Neural cell (in vitro differentiated cells): ENCODE measurements around the gene CPT2.

Source experiments
- EZH2 ChIP-seq: fragments of 200-600, 300-800 bp; shearing (Covaris generic), sonication (generic); IDR thresholded peaks from 2 replicates; pipeline ENCODE4 v1.6.1; 2014; ENCODE audit warnings: antibody characterized with exemption, low read length, borderline replicate concordance, mild to moderate bottlenecking; ENCODE audit not compliant: insufficient read depth, poor library complexity, severe bottlenecking
- POLR2AphosphoS5 ChIP-seq: IDR thresholded peaks from 2 replicates; pipeline ENCODE4 v1.6.1; 2012
- SMC3 ChIP-seq: fragments of 450-650 bp; conservative IDR thresholded peaks from 2 replicates; pipeline ENCODE4 v1.6.1; 2014; ENCODE audit warnings: antibody characterized with exemption, mild to moderate bottlenecking, moderate library complexity; ENCODE audit not compliant: poor library complexity
- TAF1 ChIP-seq: IDR thresholded peaks from 2 replicates; pipeline ENCODE4 v1.6.1; 2012; ENCODE audit warnings: low read depth
- TF ChIP-seq, protein P1 (sequence below): IDR thresholded peaks from 2 replicates; pipeline ENCODE4 v1.6.1; 2012; ENCODE audit warnings: borderline replicate concordance
- TF ChIP-seq, protein P2 (sequence below): fragments of 450-650 bp; IDR thresholded peaks from 2 replicates; pipeline ENCODE4 v1.5.1; 2014; ENCODE audit warnings: antibody characterized with exemption, mild to moderate bottlenecking, moderate library complexity; ENCODE audit not compliant: poor library complexity, severe bottlenecking

DNA sequence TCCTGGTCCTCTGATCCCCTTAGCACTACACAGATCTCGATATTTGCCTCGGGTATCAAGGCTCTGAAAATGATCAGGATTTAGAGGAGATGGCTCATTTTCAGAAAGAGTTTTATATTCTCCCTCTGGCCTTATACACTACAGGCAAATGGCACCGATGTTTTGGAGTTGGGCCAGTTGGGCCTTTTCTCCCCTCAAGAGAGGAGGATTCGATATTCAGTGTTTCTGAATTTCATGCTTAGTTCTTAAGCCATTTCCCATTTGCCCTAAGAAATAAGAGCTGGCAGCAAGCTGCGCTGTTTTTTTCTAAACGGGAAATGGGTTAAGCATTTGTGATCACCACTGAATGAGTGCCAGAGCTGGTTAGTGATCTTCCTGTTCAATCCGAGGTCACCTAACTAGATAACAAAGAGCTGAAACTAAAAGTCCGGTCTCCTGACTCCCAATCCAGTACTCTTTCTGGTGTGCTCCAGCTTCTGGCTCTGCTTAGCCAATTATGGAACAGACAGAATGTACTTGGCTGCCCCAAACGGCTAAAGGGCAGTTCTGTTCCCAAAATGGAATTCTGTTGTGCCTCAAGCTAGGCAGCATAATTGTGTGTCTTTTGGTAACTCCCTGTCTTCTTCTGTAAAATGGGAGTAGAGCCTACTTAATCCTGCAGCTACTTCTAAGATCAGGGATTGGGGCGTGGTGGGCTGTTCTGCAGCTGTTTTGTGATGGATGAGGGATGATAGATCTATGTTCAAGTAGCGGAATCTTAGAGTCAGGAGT, 1.2 kb upstream of the CPT2 start:
- no peak for TF ChIP-seq TAF1
- TF ChIP-seq, protein P1, sequence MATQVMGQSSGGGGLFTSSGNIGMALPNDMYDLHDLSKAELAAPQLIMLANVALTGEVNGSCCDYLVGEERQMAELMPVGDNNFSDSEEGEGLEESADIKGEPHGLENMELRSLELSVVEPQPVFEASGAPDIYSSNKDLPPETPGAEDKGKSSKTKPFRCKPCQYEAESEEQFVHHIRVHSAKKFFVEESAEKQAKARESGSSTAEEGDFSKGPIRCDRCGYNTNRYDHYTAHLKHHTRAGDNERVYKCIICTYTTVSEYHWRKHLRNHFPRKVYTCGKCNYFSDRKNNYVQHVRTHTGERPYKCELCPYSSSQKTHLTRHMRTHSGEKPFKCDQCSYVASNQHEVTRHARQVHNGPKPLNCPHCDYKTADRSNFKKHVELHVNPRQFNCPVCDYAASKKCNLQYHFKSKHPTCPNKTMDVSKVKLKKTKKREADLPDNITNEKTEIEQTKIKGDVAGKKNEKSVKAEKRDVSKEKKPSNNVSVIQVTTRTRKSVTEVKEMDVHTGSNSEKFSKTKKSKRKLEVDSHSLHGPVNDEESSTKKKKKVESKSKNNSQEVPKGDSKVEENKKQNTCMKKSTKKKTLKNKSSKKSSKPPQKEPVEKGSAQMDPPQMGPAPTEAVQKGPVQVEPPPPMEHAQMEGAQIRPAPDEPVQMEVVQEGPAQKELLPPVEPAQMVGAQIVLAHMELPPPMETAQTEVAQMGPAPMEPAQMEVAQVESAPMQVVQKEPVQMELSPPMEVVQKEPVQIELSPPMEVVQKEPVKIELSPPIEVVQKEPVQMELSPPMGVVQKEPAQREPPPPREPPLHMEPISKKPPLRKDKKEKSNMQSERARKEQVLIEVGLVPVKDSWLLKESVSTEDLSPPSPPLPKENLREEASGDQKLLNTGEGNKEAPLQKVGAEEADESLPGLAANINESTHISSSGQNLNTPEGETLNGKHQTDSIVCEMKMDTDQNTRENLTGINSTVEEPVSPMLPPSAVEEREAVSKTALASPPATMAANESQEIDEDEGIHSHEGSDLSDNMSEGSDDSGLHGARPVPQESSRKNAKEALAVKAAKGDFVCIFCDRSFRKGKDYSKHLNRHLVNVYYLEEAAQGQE, result no peak
- TF ChIP-seq, protein P2, sequence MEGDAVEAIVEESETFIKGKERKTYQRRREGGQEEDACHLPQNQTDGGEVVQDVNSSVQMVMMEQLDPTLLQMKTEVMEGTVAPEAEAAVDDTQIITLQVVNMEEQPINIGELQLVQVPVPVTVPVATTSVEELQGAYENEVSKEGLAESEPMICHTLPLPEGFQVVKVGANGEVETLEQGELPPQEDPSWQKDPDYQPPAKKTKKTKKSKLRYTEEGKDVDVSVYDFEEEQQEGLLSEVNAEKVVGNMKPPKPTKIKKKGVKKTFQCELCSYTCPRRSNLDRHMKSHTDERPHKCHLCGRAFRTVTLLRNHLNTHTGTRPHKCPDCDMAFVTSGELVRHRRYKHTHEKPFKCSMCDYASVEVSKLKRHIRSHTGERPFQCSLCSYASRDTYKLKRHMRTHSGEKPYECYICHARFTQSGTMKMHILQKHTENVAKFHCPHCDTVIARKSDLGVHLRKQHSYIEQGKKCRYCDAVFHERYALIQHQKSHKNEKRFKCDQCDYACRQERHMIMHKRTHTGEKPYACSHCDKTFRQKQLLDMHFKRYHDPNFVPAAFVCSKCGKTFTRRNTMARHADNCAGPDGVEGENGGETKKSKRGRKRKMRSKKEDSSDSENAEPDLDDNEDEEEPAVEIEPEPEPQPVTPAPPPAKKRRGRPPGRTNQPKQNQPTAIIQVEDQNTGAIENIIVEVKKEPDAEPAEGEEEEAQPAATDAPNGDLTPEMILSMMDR, result no peak
- TF ChIP-seq POLR2AphosphoS5, result no peak
- no peak for TF ChIP-seq EZH2
- no peak for TF ChIP-seq SMC3
